ENCODE measurements around the gene LY6G6F. TPM values are rescaled to one million over a fixed set of nuclear protein-coding genes. Genes with fewer than 3 reads are reported as not detected.

The LY6G6F gene
- total and polyA plus RNA-seq, 2 donors (not counting 3 experiments of a cell fraction or from before 2014, with no cell fraction given), result not detected

DNA sequence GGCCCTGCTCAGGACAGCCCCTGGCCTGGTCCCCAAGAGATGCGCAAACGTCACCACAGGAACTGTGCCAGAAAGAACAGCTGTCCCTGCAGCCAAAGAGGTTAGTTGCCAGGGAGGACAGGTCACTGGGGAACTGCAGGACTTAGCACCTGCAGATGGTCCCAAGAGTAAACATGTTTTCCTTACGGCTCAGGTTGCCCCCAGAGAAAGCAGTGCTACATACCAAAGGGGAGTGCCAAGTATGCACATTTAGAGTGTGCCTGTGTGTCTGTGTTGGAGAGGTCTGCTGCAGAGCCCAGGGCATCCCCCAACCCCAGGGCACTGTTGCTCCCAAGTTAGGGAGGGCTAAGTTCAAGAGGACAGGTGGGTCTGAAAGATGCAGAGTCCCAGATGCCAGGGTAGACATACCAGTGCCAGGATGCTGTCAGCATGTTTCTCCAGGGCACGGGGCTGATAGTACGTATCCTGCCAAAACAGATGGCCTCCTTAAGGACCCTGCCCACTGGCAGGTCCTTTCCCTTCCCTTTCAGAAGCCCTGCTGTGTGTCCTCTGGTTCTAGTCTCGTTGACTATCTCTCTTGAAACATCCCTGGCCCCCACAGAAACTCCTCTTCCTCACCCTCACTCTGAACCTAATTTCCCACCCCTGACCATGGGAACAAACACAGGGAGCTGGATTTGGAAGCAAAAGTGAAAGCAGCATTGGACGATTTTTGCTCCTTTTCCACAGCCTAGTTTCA, 4.8 kb upstream of the LY6G6F start:
- no TSS peak for BruUV-seq (replicated peaks)
- ChIA-PET CTCF (interaction anchor here (1.2 to 1.9 kb wide), 6 partner anchors 10 to 105 kb away, joined by 3 to 9 read pairs (median 6); partner anchors contain the start of genes DDAH2, LSM2, LY6G5C and MSH5), POLR2A (no interaction called here)

More for the DNA sequence above, 4.8 kb upstream of the LY6G6F start:
- H3K27ac ChIP-seq (ENCODE audit: insufficient read depth, low read depth, low read length), result peak overlapping the region; percentile 77
- intact Hi-C loops (cut with micrococcal nuclease) (loop anchor here (2.0 kb wide), 2 partner anchors 29 to 37 kb away; no protein-coding TSS in a partner anchor), dilution Hi-C loops (cut with MboI; ENCODE audit: extremely low pct_ligation_motif_present, low sequenced_read_pairs) (no loop called here)
- TF ChIP-seq, protein P1, sequence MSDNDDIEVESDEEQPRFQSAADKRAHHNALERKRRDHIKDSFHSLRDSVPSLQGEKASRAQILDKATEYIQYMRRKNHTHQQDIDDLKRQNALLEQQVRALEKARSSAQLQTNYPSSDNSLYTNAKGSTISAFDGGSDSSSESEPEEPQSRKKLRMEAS (IDR thresholded peaks at IDR 0.05; ENCODE audit: insufficient read depth, insufficient read length), result no peak
- TF ChIP-seq, protein P2, sequence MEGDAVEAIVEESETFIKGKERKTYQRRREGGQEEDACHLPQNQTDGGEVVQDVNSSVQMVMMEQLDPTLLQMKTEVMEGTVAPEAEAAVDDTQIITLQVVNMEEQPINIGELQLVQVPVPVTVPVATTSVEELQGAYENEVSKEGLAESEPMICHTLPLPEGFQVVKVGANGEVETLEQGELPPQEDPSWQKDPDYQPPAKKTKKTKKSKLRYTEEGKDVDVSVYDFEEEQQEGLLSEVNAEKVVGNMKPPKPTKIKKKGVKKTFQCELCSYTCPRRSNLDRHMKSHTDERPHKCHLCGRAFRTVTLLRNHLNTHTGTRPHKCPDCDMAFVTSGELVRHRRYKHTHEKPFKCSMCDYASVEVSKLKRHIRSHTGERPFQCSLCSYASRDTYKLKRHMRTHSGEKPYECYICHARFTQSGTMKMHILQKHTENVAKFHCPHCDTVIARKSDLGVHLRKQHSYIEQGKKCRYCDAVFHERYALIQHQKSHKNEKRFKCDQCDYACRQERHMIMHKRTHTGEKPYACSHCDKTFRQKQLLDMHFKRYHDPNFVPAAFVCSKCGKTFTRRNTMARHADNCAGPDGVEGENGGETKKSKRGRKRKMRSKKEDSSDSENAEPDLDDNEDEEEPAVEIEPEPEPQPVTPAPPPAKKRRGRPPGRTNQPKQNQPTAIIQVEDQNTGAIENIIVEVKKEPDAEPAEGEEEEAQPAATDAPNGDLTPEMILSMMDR (IDR thresholded peaks at IDR 0.05; ENCODE audit: extremely low read depth in 1 of 2, insufficient read depth in 1 of 2, low read depth in 1 of 2, low read length in 2 of 2), result no peak
- TF ChIP-seq MYC (IDR thresholded peaks at IDR 0.05; ENCODE audit: low read depth, low read length) (no peak), EZH2 (IDR thresholded peaks at IDR 0.05; ENCODE audit: borderline replicate concordance, low read depth, low read length, severe bottlenecking) (no peak), GATA2 (IDR thresholded peaks at IDR 0.05; ENCODE audit: insufficient read depth, insufficient read length, low read depth, low read length) (no peak), POLR2A (IDR thresholded peaks at IDR 0.05; ENCODE audit: low read depth, low read length) (no peak), POLR2AphosphoS5 (IDR thresholded peaks at IDR 0.05; ENCODE audit: insufficient read depth, low read depth, low read length) (no peak), FOS (IDR thresholded peaks at IDR 0.05; ENCODE audit: borderline replicate concordance, insufficient read depth, low read length) (no peak), JUN (IDR thresholded peaks at IDR 0.05; ENCODE audit: borderline replicate concordance, insufficient read depth, insufficient read length, low read depth) (no peak)
- peak overlapping the region; percentile 78 for H3K4me2 ChIP-seq (ENCODE audit: insufficient read depth, low read length)
- peak overlapping the region; percentile 90 for H3K9ac ChIP-seq (replicated peaks; ENCODE audit: extremely low read depth, insufficient read depth, low read length)
- no peaks in the 10 kb centered on the region for H4K20me1 ChIP-seq (replicated peaks; ENCODE audit: control insufficient read depth, extremely low read depth, insufficient read depth, low read length)
- peak; percentile 8 for DNase-seq (ENCODE audit: low read depth, low spot score)
- no peaks in the 10 kb centered on the region for H3K9me3 ChIP-seq (replicated peaks; ENCODE audit: control insufficient read depth, insufficient read depth, low read length)
- H3K4me1 ChIP-seq (ENCODE audit: control insufficient read depth, extremely low read depth, insufficient read depth, low read length), result peaks cover 11% of the 10 kb centered on the region
- H3K36me3 ChIP-seq (ENCODE audit: control insufficient read depth in 2 of 2, extremely low read depth in 1 of 2, insufficient read depth in 2 of 2, low read length in 2 of 2), result peaks cover 0 to 5% of the 10 kb centered on the region in 2 experiments
- no peaks in the 10 kb centered on the region for H3K27me3 ChIP-seq (ENCODE audit: control insufficient read depth in 2 of 2, insufficient read depth in 2 of 2, low read length in 2 of 2)
- peak; percentile 18 for FAIRE-seq
- H3K79me2 ChIP-seq (ENCODE audit: control insufficient read depth, insufficient read depth, low read length), result peaks cover 21% of the 10 kb centered on the region
- H3K9me1 ChIP-seq (replicated peaks; ENCODE audit: control insufficient read depth, extremely low read depth, insufficient read depth, low read length), result no peaks in the 10 kb centered on the region
- H2AFZ ChIP-seq (ENCODE audit: low read depth, low read length), result peak overlapping the region; percentile 13
- peak overlapping the region; percentile 59 to 80 (median 74) for H3K4me3 ChIP-seq (replicated peaks in 1 of 3; ENCODE audit: insufficient read depth in 1 of 3, low read depth in 1 of 3, low read length in 3 of 3)

Measured in endothelial cell of umbilical vein (primary cell).